ENCODE measurements around the gene SNRK.

SNRK gene, protein sequence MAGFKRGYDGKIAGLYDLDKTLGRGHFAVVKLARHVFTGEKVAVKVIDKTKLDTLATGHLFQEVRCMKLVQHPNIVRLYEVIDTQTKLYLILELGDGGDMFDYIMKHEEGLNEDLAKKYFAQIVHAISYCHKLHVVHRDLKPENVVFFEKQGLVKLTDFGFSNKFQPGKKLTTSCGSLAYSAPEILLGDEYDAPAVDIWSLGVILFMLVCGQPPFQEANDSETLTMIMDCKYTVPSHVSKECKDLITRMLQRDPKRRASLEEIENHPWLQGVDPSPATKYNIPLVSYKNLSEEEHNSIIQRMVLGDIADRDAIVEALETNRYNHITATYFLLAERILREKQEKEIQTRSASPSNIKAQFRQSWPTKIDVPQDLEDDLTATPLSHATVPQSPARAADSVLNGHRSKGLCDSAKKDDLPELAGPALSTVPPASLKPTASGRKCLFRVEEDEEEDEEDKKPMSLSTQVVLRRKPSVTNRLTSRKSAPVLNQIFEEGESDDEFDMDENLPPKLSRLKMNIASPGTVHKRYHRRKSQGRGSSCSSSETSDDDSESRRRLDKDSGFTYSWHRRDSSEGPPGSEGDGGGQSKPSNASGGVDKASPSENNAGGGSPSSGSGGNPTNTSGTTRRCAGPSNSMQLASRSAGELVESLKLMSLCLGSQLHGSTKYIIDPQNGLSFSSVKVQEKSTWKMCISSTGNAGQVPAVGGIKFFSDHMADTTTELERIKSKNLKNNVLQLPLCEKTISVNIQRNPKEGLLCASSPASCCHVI

DNA sequence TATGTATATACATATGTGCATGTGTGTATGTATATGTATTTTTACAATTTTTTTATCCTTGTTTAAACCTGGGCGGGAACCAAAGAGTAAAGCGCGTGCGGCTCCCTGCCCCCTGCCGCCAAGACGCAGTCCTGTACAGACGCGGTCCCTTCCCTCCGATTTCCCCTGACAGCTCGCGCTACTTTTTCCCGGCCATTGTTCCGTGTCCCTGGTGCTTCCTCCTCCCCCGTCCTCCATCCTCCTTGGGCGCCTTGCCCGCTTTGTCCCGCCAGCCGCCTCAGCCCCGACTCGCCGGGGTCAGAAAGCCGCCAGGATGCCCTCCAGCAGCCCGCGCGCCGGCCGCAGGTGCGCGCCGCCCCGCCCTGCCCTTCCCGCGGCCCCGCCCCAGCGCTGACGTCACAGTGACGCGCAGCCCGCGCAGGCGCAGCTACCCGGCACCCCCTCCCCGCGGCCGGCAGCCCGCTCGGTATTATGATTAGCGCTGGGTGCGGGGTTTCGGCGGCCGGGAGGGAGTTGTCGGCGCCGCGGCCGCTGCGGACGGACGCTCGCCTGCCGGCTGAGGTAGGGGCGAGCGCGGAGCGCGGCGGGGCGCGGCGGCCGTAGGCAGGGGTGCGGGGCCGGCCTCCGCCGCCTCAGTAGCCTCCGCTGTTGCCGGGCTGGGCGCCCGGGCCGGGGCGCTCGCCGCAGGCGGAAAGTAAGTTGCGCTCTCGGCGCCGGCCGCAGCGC lies at the start of gene SNRK:
Gene SNRK, plus strand, starts transcription at position 426 of the 726 bp plus-strand sequence. CDS start 16,664 bp downstream, outside the sequence.
- peak; percentile 94 for DNase-seq (ENCODE audit: low read depth in 2 of 2)

DNA sequence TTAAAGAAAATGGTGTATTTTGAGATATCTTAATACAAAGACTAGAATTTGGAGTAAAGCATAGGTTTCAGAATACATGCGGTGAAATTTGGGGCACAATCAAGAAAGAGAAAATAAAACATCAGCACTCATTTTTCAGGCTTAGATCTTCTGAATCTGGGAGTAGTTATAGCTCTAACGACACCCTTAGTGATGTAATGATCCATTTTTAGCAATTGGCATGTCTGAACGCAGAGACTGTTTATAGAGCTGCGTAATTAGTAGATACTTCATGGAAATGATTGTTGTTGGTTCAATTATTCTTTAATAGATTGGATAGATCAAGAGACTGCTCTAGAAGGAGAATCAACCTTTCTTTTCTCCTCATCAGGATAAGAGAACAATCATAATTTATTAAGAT lies 47.5 kb upstream of the SNRK start:
- DNase-seq (ENCODE audit: low read depth in 2 of 2), result no peak

DNA sequence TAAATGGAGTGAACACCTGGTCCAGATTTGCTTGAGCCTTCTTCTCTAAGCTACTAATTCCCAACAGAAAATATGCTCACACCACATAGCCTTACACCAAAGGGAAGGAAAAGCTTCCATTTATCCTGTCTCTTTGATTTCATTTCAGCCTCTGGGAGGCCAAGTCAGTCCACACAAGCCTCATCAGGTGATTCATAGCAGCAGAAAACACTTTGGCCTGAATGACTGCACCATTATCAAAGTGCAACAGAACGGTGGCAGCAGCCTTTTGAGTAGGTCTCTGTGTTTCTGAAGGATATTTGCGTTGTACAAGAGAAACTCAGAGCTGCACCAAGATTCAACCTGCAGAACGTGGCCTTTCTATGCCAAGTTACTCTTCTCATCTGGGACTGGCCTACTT lies 46.6 kb upstream of the SNRK start:
- no peak for DNase-seq (ENCODE audit: low read depth in 2 of 2)

DNA sequence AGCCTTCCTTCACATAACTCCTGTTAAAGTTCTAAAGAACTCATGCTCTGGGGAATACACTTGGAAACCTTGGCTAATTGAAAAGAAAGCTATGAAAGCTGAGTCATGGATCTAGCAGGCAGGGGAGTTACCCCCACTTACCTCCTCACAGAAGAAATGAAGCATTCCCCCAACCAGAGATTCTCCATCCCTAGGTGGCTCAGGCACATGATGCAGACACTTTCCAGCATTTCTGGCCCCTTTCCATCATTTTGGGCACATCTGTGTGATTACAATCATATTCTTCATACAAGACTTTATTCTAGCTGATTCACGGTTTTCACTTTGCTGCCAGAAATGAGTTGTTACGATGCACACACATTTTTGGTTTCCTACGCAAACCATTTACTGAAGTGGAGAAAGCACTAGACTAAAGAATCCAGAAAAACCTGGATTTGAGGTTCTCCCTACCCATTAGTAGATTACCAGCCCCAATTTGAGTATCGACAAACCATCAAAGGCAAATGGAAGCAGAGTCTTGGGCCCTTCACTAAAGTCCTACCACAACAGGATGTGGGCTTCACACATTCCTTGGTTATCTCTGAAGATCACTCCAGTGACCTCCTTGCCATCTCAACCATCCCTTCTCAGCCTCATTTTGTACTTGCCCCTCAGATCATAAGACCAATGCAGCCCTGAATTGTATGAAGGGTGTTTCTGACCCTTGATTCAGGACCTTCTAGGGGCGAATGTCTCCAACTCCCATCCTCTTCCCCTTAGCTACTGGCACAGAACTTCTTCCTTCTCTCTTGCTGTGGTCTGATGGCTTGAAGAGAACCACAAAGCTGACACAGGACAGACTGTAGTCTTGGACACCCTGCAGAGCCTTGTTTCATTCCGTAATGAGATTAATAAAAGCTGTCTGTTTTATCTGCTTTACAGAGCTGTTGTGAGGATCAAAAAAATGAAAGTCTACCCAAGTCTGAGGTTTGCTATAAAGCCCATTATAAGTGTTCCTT lies 42.5 kb upstream of the SNRK start:
- no peak for DNase-seq (ENCODE audit: low read depth in 2 of 2)

DNA sequence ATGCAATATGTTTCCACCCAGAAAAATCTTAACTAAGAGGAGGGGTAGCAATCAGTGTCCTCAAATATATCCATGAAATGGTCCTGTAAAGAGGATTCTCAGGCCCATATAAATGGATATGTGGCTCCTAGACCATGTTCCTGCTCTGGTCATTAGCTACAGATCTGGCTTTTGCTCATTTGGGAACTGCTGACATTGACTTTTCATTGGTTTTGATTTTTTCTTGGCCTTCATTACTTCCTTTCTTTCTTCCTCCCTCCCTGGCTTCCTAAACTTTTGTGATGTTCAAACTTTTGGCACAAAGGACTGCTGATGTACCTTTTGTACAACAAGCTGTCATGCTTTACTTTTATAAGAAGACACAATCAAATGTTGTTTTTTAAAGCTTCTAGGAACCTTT lies 41.6 kb upstream of the SNRK start:
- no peak for DNase-seq (ENCODE audit: low read depth in 2 of 2)

DNA sequence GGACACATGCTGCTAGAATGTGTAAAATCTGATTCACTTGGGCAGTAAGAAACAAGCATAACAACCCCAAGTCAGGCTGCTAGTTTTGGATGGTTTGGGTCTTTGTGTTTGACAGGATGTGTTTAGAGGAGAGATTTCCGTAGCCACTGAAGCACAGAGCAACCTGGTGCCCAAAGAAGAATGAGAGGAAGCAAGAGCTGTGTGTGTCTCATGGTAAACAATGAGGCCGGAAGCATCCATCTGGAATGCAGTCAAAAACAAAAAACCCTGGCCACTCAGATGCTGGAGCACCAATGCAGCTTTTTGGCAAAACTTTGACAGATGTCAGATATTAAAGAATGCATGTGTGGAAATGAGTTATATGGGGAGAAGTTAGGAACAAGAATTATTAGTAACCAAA lies 39.4 kb upstream of the SNRK start:
- DNase-seq (ENCODE audit: low read depth in 2 of 2), result no peak

DNA sequence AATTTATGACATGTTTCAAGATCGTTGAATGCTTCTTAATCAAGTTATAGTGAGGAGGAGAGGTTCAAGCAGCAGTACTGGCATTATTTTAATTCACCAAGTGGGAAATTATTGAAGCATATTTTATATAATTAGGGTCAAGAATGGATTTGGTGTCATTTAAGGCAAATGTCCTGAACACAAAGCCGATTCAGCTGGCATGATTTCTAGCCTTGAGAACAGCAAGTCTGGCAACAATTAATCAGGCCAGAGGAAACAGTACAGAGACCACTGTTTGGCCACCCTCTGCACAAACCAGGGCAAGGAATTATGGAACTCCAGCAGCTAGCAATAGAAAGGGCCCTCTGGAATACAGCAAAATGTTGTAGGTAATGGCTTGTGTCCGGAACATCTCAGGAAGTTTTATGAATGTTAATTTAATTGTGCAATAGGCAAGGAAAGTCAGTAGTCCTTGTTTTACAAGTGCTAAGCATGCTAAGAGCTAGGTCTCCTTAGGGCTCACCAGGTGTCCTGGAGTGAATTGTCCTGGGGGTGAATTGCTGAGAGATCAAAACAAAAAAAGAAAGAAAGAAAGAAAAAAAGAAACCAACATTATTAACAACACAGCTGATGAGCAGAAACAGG lies 38.7 kb upstream of the SNRK start:
- DNase-seq (ENCODE audit: low read depth in 2 of 2), result no peak

DNA sequence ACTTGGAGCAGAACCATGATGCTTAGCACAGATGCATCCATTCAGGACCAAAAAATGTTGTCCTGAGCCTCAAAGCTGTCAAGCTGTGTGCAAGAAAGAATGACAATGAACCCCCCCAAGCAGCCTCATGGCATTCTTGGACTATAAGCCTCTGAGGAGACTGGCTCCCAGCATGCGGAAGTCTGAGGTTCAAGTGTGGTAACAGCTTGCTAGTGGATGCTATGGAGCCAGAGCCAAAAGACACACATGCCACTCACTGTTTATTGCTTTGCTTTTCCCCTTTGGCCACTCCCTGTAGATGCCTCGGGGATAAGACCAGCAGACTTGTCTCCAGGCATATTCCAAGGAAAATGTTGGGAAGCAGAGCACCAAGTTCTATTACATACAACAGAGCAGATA lies 38.2 kb upstream of the SNRK start:
- no peak for DNase-seq (ENCODE audit: low read depth in 2 of 2)

DNA sequence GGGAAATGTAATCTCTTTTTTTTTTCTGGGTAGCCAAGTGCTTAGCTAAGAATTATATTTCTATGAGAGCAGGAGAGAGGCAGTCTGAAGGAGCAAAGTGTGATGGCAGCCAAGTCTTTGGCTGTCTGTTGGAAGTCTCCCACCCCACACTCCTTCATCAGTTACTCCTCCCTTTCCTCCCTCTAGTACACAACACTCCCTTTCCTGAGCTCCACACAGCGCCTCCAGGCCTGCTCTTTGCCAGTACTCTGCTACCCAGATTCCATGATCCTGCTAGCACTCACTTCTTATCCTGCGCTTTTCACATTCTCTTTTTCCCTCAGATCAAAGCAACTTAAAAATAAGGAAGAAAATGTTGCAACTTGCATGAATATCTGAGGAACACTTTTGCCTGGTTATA lies 37.4 kb upstream of the SNRK start:
- no peak for DNase-seq (ENCODE audit: low read depth in 2 of 2)

DNA sequence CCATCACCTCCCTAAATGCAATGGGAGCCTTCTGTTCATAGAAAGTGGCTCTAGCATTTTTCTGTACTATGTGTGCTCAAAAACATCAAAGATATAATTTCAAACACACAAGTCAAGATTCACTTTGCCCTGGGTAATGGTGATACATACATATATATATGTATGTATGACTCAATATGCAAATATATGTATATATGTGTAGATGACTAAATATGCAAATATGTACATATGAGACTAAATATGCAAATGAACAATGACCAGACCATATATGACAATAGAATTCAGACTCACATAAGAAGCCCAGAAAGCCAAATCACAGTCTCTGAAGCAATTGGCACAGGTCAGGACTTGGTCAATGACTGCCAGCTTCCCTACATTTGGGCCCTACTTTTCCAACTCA lies 36.9 kb upstream of the SNRK start:
- no peak for DNase-seq (ENCODE audit: low read depth in 2 of 2)

DNA sequence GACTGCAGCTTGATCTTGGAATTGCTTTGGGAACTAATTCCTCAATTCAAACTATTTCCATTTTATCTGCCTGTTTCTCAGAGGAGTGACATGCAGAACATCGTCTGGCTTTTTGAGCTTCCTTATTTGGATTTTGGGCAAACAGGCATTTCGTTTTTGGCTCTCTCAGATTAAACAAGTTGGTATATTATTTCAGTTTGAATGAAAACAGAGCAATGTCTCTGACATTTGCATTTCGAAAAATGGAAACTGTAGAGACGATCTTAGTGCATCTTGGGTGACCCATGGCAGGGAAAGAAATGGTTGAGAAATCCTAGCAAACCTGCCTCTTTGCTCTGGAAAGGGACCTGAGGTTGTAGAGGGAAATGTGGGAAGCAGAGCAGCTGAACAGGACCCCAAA lies 33.0 kb upstream of the SNRK start:
- no peak for DNase-seq (ENCODE audit: low read depth in 2 of 2)

DNA sequence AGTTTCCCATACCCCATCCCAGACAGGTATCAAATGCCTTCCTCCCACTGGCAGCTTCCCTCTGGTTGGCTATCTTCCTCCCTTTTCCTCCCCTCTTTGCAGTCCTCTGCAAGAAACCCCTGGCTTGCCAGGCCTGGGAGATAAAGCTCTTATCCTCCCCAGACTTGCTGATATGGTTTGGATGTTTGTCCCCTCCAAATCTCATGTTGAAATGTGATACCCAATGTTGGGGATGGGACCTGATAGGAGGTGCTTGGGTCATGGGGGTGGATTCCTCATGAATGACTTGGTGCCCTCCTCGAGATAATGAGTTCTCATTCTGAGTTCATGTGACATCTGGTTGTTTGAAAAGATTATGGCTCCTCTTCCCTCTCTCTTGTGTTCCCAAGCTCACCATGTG lies 32.2 kb upstream of the SNRK start:
- DNase-seq (ENCODE audit: low read depth in 2 of 2), result no peak

DNA sequence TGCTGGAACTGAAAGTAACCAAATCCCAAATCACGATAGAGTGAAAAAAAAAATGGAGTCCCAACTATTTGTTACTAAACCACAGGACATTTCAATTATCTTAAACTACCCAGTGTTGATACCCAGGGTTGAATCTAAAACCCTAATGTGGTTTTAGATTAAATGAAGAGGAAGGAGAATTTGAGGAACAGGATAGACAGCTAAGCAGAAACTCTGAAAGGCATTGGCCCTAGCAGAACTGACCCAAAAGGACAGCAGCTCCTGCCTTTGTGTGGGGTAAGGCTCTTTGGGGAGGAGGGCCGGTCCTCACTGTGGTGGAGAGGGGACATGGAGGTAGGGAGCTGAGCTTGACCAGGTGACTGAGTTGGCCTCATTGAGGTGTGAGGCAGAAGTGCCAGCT lies 30.7 kb upstream of the SNRK start:
- no peak for DNase-seq (ENCODE audit: low read depth in 2 of 2)

DNA sequence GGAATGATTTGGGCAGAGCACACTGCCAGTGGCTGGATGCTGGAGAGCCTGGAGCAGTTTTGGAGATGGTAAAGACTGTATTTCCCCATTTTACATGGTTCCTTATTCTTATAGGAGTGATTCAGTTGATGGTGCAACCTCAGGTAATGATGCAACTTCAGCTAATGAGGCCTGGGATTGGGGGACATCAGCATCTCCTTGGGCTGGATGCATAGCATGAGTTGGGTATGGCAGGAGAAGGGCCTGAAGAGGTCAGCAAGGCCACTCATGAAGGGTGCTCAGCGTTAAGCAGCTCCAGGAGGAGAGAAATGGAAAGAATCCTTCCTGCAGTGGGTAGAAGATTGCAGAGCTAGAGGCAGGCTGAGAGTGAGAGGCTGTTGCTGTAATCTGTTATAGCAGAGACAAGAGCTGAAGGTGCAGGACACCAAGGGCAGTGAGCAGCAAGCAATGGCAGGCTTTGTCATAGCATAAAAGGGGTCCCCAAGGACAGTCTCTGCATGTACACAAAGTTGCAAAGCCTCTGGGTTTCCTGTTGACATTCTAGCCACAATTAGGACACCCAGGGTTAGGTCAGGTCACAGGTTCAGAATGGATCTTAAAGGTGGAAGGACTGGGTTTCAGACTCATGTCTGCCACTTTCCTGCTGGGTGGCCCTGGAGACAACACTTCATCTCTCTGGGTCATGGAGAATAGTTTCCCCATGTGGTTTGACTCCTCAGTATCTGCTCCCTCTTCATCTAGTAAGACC lies 29.5 kb upstream of the SNRK start:
- DNase-seq (ENCODE audit: low read depth in 2 of 2), result no peak

DNA sequence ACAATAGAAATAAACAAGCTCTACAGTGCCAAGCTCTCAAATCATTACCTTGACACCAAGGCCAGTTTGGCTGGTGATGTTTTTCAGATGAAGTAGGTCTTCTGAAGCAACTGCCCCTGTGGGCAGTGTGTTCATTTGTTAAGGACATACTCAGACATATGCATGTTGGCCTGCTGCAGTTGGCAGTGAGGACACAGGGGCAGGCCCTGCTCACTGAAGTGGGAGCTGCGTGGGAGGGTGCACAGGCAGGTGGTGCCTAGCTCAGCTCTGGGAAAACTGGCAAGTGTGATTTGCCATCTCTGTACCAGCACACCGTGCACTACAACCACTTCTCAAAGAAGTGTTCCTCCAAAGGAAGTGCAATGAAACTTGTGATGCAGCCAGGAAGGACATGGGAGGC lies 28.5 kb upstream of the SNRK start:
- no peak for DNase-seq (ENCODE audit: low read depth in 2 of 2)

DNA sequence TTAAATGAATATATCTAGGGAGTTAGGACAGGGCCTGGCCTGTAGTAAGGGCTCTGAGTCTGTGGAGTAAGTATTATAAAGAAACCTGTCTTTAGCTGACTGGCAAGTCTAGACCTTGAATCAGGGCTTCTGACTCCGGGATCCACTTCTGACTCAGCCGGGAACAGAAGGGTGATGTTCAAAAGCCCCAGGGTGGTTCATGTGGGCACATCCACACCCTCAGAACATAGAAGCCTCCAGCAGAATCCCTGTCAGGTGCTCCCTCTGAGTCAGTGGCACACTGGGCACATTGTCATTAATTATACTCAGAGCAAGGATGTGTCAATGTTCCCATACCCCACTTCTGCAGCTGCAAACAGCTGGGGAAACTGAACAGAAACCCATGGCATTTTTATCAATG lies 26.7 kb upstream of the SNRK start:
- no peak for DNase-seq (ENCODE audit: low read depth in 2 of 2)

DNA sequence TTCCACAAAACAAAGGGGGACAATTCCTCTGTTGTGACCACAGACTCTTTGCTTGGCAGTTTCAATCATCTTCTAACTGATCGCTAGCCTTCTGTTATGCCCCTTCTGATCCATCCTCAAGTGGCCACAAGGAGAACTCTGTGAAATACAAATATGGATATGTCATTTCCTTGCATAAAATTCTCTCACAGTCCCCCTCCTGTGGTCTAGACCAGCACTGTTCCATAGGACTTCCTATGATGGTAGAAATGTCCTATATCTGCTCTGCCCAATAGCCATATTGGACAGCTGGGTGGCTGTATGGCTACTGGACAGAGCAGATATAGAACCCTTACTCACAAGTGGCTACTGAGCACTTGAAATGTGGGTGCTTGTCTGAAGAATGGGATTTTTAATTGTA lies 25.9 kb upstream of the SNRK start:
- DNase-seq (ENCODE audit: low read depth in 2 of 2), result no peak

DNA sequence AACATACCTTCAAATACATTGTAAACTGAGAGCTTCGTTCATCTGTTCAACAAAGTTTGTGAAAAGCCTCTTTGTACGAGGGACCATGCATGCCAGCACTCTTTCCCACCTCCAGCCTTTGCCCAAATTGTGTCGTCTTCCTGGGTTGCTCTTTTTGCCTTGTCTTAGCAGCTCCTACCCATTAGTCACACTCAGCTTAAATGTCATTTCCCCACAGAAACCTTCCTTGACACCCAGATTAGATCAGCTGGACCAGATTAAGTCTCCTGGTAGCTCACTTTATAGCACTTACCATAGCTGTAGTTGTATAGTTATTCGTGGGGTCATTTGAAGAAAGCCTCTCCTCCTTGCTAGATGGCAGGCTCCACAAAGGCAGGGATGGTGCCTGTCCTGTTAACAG lies 24.1 kb upstream of the SNRK start:
- DNase-seq (ENCODE audit: low read depth in 2 of 2), result no peak

DNA sequence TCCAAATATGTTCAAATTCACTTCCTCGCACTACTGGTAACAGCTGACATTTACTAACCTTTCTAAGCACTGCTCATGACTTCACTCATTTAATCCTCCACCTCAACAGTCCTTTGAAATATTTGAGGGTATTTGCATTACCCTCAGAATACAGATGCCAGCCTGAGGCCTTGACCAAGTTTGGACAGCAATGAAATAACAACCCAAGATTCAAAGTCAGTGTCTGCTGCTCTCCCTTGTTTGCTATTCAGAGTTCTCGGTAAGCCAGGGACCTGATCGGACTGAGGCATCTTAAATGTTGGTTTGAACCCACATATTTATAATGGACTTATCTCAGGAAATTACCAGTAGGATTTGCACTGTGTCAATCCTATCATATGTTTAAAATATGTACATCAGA lies 19.9 kb upstream of the SNRK start:
- DNase-seq (ENCODE audit: low read depth in 2 of 2), result no peak

DNA sequence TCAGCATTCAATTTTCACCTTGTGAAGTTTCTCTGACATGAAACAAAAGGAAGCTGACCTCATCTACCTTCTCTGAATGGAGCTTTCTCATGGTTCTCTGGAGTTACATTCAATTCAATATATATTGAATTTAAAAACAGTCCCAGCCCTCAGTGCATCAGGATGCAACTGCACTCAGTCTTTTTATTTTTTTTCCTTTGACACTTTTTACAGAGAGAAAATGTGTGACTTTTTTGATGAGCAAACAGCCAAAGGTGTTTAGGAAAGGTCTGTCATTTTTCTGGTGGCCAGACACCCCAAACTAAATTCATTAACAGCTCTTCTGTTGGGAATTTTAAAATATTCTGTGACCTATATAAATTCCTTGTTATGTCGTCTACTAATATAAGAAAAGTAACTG lies 19.3 kb upstream of the SNRK start:
- DNase-seq (ENCODE audit: low read depth in 2 of 2), result no peak

Data from stimulated activated CD8-positive, alpha-beta memory T cell treated with anti-CD3 and anti-CD28 coated beads, Interleukin-7, amount 100 ng/mL, for 1 hour (primary cell).